NCI-H1417 treated with DMSO at 0.1 percent for 48 hours (cell line): ENCODE data around the gene CDCP1.
"Not testable (repeated sequence)": the region's sequence is repeated elsewhere in the genome, so short reads cannot be mapped to it uniquely, and the experiment has no call there.

Source experiments
- DNase-seq: peaks from one replicate; lab custom pipeline; 2025; lab: John Stamatoyannopoulos, UW

Gene CDCP1

GRCh38 chr3:45055411-45056143 lies 90.6 kb downstream of the CDCP1 start:
- no peak for DNase-seq

GRCh38 chr3:45055032-45055410 lies 91.2 kb downstream of the CDCP1 start:
- DNase-seq, result no peak

GRCh38 chr3:45054196-45054857 lies 91.9 kb downstream of the CDCP1 start:
- no peak for DNase-seq

GRCh38 chr3:45053805-45054195 lies 92.4 kb downstream of the CDCP1 start:
- not testable (repeated sequence) for DNase-seq

GRCh38 chr3:45051685-45052084 lies 94.5 kb downstream of the CDCP1 start:
- DNase-seq, result no peak

- no peak for DNase-seq
These were observed 96.4 kb downstream of the CDCP1 start for GRCh38 chr3:45049807-45050206.

- DNase-seq, result no peak
These were observed 97.9 kb downstream of the CDCP1 start for GRCh38 chr3:45048244-45048643.

GRCh38 chr3:45043728-45044299 lies 102.4 kb downstream of the CDCP1 start:
- no peak for DNase-seq

- DNase-seq, result no peak
These were observed 104.0 kb downstream of the CDCP1 start for GRCh38 chr3:45042162-45042561.

GRCh38 chr3:45041666-45042065 lies 104.5 kb downstream of the CDCP1 start:
- no peak for DNase-seq

- DNase-seq, result peak; percentile 72
These were observed 108.3 kb downstream of the CDCP1 start for GRCh38 chr3:45037720-45038455.

GRCh38 chr3:45035441-45036301 lies 110.5 kb downstream of the CDCP1 start:
- DNase-seq, result no peak

- no peak for DNase-seq
These were observed 111.4 kb downstream of the CDCP1 start for GRCh38 chr3:45034612-45035252.

- no peak for DNase-seq
These were observed 112.4 kb downstream of the CDCP1 start for GRCh38 chr3:45033791-45034190.
